Stimulated activated CD4-positive, alpha-beta T cell treated with anti-CD3 and anti-CD28 coated beads, Interleukin-4, amount 100 ng/mL, for 1 hour (primary cell): ENCODE results near the gene GGA1.

Experiments used
- DNase-seq: peaks from one replicate; pipeline ENCODE4 v3.0.0-alpha.2; 2020

The GGA1 gene

DNA sequence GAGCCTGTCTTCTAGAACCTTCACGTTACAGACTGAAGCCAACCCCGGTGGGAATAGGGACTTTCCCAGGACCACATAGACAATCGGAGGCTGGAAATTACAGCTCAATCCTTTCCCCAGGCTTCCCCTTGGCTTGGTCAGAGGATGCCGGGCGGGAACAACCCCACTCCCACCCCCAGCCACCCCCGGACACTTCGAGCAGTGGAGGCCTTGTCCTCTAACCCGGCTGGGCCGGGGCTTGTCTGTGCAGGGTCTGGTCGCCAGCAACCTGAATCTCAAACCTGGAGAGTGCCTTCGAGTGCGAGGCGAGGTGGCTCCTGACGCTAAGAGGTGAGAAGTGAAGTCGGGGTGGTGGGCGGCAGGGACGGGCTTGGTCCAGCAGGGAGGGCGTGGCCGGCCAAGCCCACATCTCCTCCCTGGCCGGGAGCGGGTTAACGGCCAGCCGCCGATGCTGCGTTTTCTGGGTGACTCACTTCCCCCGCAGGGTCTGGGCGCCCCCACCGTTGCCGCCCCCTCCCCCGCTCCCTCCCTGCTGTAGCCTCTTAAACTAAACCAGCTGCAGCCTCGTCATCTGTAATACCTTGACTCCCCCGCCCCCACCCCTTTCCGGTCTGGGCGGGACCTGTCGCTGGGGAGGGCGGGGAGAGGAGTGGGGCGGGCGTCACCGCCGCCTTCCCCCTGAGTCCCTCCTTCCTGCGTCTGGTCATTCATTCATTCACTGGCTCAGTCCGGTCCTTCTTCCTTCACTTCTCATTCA is 68.3 kb downstream of the GGA1 start:
- peak; percentile 92 for DNase-seq

DNA sequence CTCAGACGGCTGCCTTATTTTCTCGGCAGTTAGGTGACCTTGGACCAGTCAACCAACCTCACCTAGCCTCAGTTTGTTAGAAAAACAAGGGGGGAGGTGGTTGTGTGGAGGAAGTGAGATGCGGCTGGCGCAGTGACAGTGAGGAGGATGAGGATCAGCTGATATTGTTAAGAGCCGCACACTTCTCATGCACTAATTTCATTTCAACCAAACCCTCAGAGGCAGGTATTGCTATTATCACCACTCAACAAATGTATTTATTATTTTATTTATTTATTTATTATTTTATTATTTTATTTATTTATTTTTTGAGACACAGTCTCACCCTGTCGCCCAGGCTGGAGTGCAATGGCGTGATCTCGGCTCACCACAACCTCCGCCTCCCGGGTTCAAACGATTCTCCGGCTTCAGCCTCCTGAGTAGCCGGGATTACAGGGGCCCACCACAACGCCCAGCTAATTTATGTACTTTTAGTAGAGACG is 68.9 kb downstream of the GGA1 start:
- DNase-seq: no peak

- DNase-seq: no peak
Observed at GRCh38 chr22:37678372-37678771, 69.7 kb downstream of the GGA1 start.

DNA sequence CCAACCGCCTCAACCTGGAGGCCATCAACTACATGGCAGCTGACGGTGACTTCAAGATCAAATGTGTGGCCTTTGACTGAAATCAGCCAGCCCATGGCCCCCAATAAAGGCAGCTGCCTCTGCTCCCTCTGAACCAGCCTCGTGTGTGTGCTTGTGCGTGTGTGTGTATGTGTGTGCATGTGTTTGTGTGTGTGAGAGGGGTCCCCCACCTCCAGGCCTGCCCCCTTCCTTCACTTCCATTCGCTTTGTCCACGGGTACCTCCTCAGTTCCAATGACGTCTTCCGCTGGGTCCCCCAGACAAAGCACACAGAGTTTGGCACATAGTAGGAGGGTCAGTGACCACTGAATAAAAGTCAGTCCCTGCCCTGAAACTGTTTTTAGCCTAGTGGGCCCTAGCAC is 71.0 kb downstream of the GGA1 start:
- no peak for DNase-seq

GRCh38 chr22:37680191-37680851 is 71.7 kb downstream of the GGA1 start:
- DNase-seq: no peak

DNA sequence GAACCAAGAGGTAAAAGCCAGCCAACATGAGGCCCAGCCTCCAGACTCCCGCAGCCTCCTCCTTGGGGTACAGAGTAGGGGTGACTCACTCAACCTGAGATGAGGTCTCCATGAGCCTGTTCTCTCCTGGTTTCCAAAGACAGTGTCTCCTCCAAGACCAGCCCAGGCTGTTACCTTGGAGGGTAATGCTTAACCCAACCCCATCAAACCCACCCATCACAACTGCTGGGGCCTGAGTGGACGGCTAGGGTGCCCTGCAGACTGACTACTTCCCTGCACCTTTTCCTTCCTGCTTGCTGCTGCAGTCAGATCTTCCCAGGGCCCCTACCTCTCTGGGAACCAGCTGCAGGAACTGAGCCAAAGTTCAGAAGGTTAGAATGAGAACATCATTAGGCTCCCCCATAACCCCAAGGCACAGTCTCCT is 72.4 kb downstream of the GGA1 start:
- DNase-seq: no peak

DNA sequence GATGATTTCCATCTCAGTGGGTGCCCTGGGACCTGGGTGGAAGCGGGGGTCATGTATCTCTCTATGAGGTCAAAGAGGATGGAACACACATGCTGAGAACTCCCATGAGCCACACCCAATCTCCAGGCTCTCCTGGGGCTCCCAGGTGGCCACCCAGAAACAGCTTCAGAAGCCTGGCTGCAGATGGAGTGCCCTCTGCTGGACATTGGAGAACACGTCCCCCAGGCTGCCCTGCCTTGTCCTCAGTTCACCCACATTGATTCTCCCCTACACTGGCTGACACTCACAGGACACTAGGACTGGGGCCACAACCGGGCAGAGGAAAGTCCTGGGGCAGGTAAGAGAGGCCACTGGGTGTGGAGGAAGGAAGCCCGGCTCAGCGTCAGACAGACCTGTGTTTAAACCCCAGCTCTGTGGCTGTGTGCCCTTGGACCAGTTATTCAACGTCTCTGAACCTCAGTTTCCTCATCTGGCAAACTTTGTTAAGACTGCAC is 73.0 kb downstream of the GGA1 start:
- DNase-seq: peak; percentile 69
